ENCODE measurements around the gene NKAIN4. TPM values are rescaled to one million over a fixed set of nuclear protein-coding genes. Genes with fewer than 3 reads are reported as not detected.

The NKAIN4 gene
- total and polyA plus RNA-seq, 4 donors, result 0.05 TPM; not detected in 3

DNA sequence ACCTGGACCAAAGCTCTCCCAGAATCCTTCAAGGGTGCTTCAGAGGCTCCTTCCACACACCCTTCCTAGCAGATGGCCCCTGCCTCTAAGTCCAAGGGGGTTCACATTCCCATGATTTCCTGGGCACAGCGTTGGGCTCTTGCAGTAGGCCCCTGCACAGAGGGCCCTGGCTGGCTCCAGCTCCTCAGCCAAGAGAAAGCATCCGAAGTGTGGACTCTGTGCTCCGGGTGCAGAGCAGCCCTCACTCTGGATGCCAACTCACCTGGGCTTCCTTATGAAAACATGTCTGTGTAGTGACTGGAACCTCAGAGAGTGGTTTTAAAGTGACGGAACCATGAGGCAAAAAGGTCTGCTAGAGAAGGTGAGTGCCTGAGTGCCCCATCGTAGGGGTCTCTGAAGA lies 49.9 kb downstream of the NKAIN4 start:
- Histone ChIP-seq H3K4me3 (ENCODE audit: low read depth in 1 of 3, low read length in 3 of 3) (no peak overlapping the region), H3K9ac (ENCODE audit: low read depth in 1 of 2, low read length in 2 of 2) (no peak overlapping the region), H3K9me3 (ENCODE audit: control insufficient read depth in 4 of 4, low read length in 3 of 4) (no peaks in the 10 kb centered on the region), H3K4me1 (ENCODE audit: control insufficient read depth in 4 of 4, insufficient read depth in 4 of 4, low read length in 3 of 4) (no peaks in the 10 kb centered on the region), H3K36me3 (ENCODE audit: control insufficient read depth in 4 of 4, insufficient read depth in 3 of 4, low read depth in 1 of 4, low read length in 3 of 4) (peaks cover 18 to 61% (median 36%) of the 10 kb centered on the region in 4 donors), H3K27ac (ENCODE audit: low read depth in 1 of 2, low read length in 2 of 2) (no peak overlapping the region), H3K27me3 (ENCODE audit: control insufficient read depth in 4 of 4, insufficient read depth in 4 of 4, low read length in 3 of 4) (no peaks in the 10 kb centered on the region)
- TF ChIP-seq FOXA1 (IDR thresholded peaks at IDR 0.05), result no peak
- no peak for TF ChIP-seq ATF3 (IDR thresholded peaks at IDR 0.05)
- no peak for TF ChIP-seq FOXA2 (IDR thresholded peaks at IDR 0.05)
- TF ChIP-seq HNF4A (conservative IDR thresholded peaks at IDR 0.05), result no peak
- no peak for TF ChIP-seq NR2F2 (IDR thresholded peaks at IDR 0.05)
- TF ChIP-seq JUND (IDR thresholded peaks at IDR 0.05), result no peak
- TF ChIP-seq, protein P1, sequence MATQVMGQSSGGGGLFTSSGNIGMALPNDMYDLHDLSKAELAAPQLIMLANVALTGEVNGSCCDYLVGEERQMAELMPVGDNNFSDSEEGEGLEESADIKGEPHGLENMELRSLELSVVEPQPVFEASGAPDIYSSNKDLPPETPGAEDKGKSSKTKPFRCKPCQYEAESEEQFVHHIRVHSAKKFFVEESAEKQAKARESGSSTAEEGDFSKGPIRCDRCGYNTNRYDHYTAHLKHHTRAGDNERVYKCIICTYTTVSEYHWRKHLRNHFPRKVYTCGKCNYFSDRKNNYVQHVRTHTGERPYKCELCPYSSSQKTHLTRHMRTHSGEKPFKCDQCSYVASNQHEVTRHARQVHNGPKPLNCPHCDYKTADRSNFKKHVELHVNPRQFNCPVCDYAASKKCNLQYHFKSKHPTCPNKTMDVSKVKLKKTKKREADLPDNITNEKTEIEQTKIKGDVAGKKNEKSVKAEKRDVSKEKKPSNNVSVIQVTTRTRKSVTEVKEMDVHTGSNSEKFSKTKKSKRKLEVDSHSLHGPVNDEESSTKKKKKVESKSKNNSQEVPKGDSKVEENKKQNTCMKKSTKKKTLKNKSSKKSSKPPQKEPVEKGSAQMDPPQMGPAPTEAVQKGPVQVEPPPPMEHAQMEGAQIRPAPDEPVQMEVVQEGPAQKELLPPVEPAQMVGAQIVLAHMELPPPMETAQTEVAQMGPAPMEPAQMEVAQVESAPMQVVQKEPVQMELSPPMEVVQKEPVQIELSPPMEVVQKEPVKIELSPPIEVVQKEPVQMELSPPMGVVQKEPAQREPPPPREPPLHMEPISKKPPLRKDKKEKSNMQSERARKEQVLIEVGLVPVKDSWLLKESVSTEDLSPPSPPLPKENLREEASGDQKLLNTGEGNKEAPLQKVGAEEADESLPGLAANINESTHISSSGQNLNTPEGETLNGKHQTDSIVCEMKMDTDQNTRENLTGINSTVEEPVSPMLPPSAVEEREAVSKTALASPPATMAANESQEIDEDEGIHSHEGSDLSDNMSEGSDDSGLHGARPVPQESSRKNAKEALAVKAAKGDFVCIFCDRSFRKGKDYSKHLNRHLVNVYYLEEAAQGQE (IDR thresholded peaks at IDR 0.05), result no peak
- no peak for TF ChIP-seq HNF4G (IDR thresholded peaks at IDR 0.05)
- no peak for TF ChIP-seq ZBTB33 (IDR thresholded peaks at IDR 0.05)
- TF ChIP-seq RAD21 (IDR thresholded peaks at IDR 0.05), result no peak
- no peak for TF ChIP-seq MAX (IDR thresholded peaks at IDR 0.05)
- no peak for TF ChIP-seq EGR1 (IDR thresholded peaks at IDR 0.05; ENCODE audit: low read depth in 2 of 2)
- TF ChIP-seq TAF1 (conservative IDR thresholded peaks at IDR 0.05), result no peak
- TF ChIP-seq GABPA (IDR thresholded peaks at IDR 0.05 in 1 of 2, conservative IDR thresholded peaks at IDR 0.05 in 1 of 2), result no peak
- WGBS, result 84% methylated on average over 5 of the region's 5 CpGs
- DNase-seq (ENCODE audit: low spot score), result no peak

- Histone ChIP-seq H3K4me3 (ENCODE audit: low read depth in 1 of 3, low read length in 3 of 3) (no peak overlapping the region), H3K9ac (ENCODE audit: low read depth in 1 of 2, low read length in 2 of 2) (no peak overlapping the region), H3K27ac (ENCODE audit: low read depth in 1 of 2, low read length in 2 of 2) (no peak overlapping the region), H3K9me3 (ENCODE audit: control insufficient read depth in 4 of 4, low read length in 3 of 4) (no peaks in the 10 kb centered on the region), H3K36me3 (ENCODE audit: control insufficient read depth in 4 of 4, insufficient read depth in 3 of 4, low read depth in 1 of 4, low read length in 3 of 4) (peaks cover 18 to 51% (median 29%) of the 10 kb centered on the region in 4 donors), H3K4me1 (ENCODE audit: control insufficient read depth in 4 of 4, insufficient read depth in 4 of 4, low read length in 3 of 4) (peaks cover 0 to 10% (median 5%) of the 10 kb centered on the region in 4 donors), H3K27me3 (ENCODE audit: control insufficient read depth in 4 of 4, insufficient read depth in 4 of 4, low read length in 3 of 4) (no peaks in the 10 kb centered on the region)
- DNase-seq (ENCODE audit: low spot score), result no peak
- whole genome bisulfite sequencing, result 96% methylated on average over 29 of the region's 29 CpGs
- no peak for TF ChIP-seq ATF3 (IDR thresholded peaks at IDR 0.05)
- no peak for TF ChIP-seq FOXA2 (IDR thresholded peaks at IDR 0.05)
- TF ChIP-seq, protein P2, sequence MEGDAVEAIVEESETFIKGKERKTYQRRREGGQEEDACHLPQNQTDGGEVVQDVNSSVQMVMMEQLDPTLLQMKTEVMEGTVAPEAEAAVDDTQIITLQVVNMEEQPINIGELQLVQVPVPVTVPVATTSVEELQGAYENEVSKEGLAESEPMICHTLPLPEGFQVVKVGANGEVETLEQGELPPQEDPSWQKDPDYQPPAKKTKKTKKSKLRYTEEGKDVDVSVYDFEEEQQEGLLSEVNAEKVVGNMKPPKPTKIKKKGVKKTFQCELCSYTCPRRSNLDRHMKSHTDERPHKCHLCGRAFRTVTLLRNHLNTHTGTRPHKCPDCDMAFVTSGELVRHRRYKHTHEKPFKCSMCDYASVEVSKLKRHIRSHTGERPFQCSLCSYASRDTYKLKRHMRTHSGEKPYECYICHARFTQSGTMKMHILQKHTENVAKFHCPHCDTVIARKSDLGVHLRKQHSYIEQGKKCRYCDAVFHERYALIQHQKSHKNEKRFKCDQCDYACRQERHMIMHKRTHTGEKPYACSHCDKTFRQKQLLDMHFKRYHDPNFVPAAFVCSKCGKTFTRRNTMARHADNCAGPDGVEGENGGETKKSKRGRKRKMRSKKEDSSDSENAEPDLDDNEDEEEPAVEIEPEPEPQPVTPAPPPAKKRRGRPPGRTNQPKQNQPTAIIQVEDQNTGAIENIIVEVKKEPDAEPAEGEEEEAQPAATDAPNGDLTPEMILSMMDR (IDR thresholded peaks at IDR 0.05; ENCODE audit: low read depth, low read length, missing input control), result no peak
- TF ChIP-seq SP1 (IDR thresholded peaks at IDR 0.05), result no peak
- TF ChIP-seq HNF4A (conservative IDR thresholded peaks at IDR 0.05), result no peak
- no peak for TF ChIP-seq GABPA (IDR thresholded peaks at IDR 0.05 in 1 of 2, conservative IDR thresholded peaks at IDR 0.05 in 1 of 2)
- no peak for TF ChIP-seq YY1 (IDR thresholded peaks at IDR 0.05)
- no peak for TF ChIP-seq TAF1 (conservative IDR thresholded peaks at IDR 0.05)
- no peak for TF ChIP-seq JUND (IDR thresholded peaks at IDR 0.05)
- TF ChIP-seq RAD21 (IDR thresholded peaks at IDR 0.05), result no peak
- TF ChIP-seq, protein P1 (IDR thresholded peaks at IDR 0.05), result no peak
- no peak for TF ChIP-seq RXRA (IDR thresholded peaks at IDR 0.05)
- no peak for TF ChIP-seq NR2F2 (IDR thresholded peaks at IDR 0.05)
- no peak for TF ChIP-seq HNF4G (IDR thresholded peaks at IDR 0.05)
- no peak for TF ChIP-seq FOXA1 (IDR thresholded peaks at IDR 0.05)
- no peak for TF ChIP-seq MAX (IDR thresholded peaks at IDR 0.05)
- TF ChIP-seq EGR1 (IDR thresholded peaks at IDR 0.05; ENCODE audit: low read depth in 2 of 2), result no peak
Measured at GRCh38 chr20:63202811-63203526, 51.3 kb downstream of the NKAIN4 start.
